ENCODE measurements around the gene KIAA0319L. TPM values are rescaled to one million over a fixed set of nuclear protein-coding genes. Genes with fewer than 3 reads are reported as not detected.

The KIAA0319L gene
- total RNA-seq, 1 experiment from 2014 or later, result 46.4 TPM

GRCh38 chr1:35500439-35500838, 56.8 kb downstream of the KIAA0319L start:
- WGBS (ENCODE audit: extremely low coverage, insufficient read length, low lambda C conversion rate), result no CpG with 5 or more reads among the region's 2 CpGs
- no peak overlapping the region for H3K4me3 Mint-ChIP-seq
- no peak overlapping the region for H3K23ac ChIP-seq (ENCODE audit: insufficient read length, low read depth, low read length)

More at GRCh38 chr1:35500439-35500838, 56.8 kb downstream of the KIAA0319L start:
- Histone ChIP-seq H3K4me2 (ENCODE audit: insufficient read depth, insufficient read length, low read length) (no peak overlapping the region), H3K9ac (ENCODE audit: extremely low read depth, insufficient read length, low read length) (no peak overlapping the region), H2BK15ac (ENCODE audit: low read depth, low read length) (no peak overlapping the region), H3K18ac (ENCODE audit: insufficient read length, low read depth, low read length) (no peak overlapping the region), H3K23me2 (ENCODE audit: insufficient read length, low read depth, low read length, poor library complexity, severe bottlenecking) (no peaks in the 10 kb centered on the region), H2BK120ac (ENCODE audit: low read depth, low read length, poor library complexity, severe bottlenecking) (no peak overlapping the region), H3K56ac (ENCODE audit: insufficient read length, low read depth, low read length) (no peak overlapping the region), H3T11ph (ENCODE audit: low read length) (no peak overlapping the region), H3K79me1 (ENCODE audit: insufficient read depth, low read depth, low read length, poor library complexity, severe bottlenecking) (no peaks in the 10 kb centered on the region), H3K4me1 (ENCODE audit: insufficient read depth, low read length) (no peaks in the 10 kb centered on the region), H4K8ac (replicated peaks; ENCODE audit: insufficient read length, low read depth, low read length) (no peak overlapping the region), H3K14ac (ENCODE audit: insufficient read depth, low read length) (no peak overlapping the region), H4K91ac (ENCODE audit: insufficient read length, low read depth, low read length) (no peak overlapping the region), H2BK12ac (ENCODE audit: insufficient read length, low read depth, low read length) (no peak overlapping the region), H2BK5ac (ENCODE audit: insufficient read length, low read length) (no peak overlapping the region), H3K79me2 (ENCODE audit: insufficient read depth, low read length) (no peaks in the 10 kb centered on the region), H2AFZ (ENCODE audit: low read length) (no peak overlapping the region), H4K20me1 (ENCODE audit: control insufficient read depth, insufficient read depth, insufficient read length) (no peaks in the 10 kb centered on the region), H4K5ac (ENCODE audit: insufficient read length, low read depth, low read length) (no peak overlapping the region), H3K4ac (ENCODE audit: low read depth, low read length) (no peak overlapping the region), H2AK5ac (ENCODE audit: insufficient read length, low read length) (no peak overlapping the region), H3K9me3 (ENCODE audit: control insufficient read depth, low read depth, low read length) (no peaks in the 10 kb centered on the region), H3K27me3 (ENCODE audit: insufficient read depth, low read length) (no peaks in the 10 kb centered on the region), H3K27ac (ENCODE audit: insufficient read length, low read depth, low read length) (no peak overlapping the region), H2BK20ac (ENCODE audit: low read depth, low read length, poor library complexity, severe bottlenecking) (no peak overlapping the region)
- DNase-seq, result no peak
- TF ChIP-seq CTCF (conservative IDR thresholded peaks at IDR 0.05), result no peak
- Mint-ChIP-seq H3K9me3 (no peaks in the 10 kb centered on the region), H3K4me1 (no peaks in the 10 kb centered on the region), H3K27ac (peak overlapping the region in 1 of 3 experiments; percentile 18; a peak in 1 of 7 replicates), H3K27me3 (ENCODE audit: low read depth) (no peaks in the 10 kb centered on the region), H3K36me3 (ENCODE audit: insufficient read depth in 1 of 3, low read depth in 3 of 3) (peaks cover 1 to 9% (median 8%) of the 10 kb centered on the region in 3 experiments; a peak in 6 of 7 replicates)

Measured in H9 (cell line).